ENCODE data around the gene NAGS.

- TF ChIP-seq CTCF (IDR thresholded peaks at IDR 0.05) (no peak), POLR2A (IDR thresholded peaks at IDR 0.05) (no peak)
Observed at GRCh38 chr17:43961954-43962353, 42.5 kb upstream of the NAGS start.
